H9 (cell line): ENCODE measurements around the gene HUWE1. TPM values are rescaled to one million over a fixed set of nuclear protein-coding genes. Genes with fewer than 3 reads are reported as not detected.

Experiments
- DNase-seq: peaks from one replicate; pipeline ENCODE4 v3.0.0-alpha.2; 2017
- H2AFZ ChIP-seq: one replicate; pipeline ENCODE4 v1.6.1; 2013; ENCODE audit warnings: mild to moderate bottlenecking, low read length, control low read depth, moderate library complexity
- H2AK5ac ChIP-seq: 2 replicates; pipeline ENCODE4 v1.6.1; 2013; ENCODE audit warnings: low read length, control low read depth, mixed read lengths; ENCODE audit not compliant: insufficient read length
- H2BK120ac ChIP-seq: one replicate; pipeline ENCODE4 v1.6.1; 2013; ENCODE audit warnings: low read depth, mild to moderate bottlenecking, low read length, control low read depth, inconsistent platforms; ENCODE audit not compliant: poor library complexity, severe bottlenecking
- H2BK12ac ChIP-seq: 2 replicates; pipeline ENCODE4 v1.6.1; 2013; ENCODE audit warnings: low read length, control low read depth, mixed read lengths, low read depth; ENCODE audit not compliant: insufficient read length
- H2BK15ac ChIP-seq: 2 replicates; pipeline ENCODE4 v1.6.1; 2013; ENCODE audit warnings: low read depth, low read length, control low read depth
- H2BK20ac ChIP-seq: one replicate; pipeline ENCODE4 v1.6.1; 2013; ENCODE audit warnings: low read depth, mild to moderate bottlenecking, low read length, control low read depth, inconsistent platforms; ENCODE audit not compliant: poor library complexity, severe bottlenecking
- H2BK5ac ChIP-seq: 2 replicates; pipeline ENCODE4 v1.6.1; 2013; ENCODE audit warnings: low read length, control low read depth, mixed read lengths; ENCODE audit not compliant: insufficient read length
- H3K14ac ChIP-seq: 2 replicates; pipeline ENCODE4 v1.6.1; 2013; ENCODE audit warnings: low read length, control low read depth; ENCODE audit not compliant: insufficient read depth
- H3K18ac ChIP-seq: 2 replicates; pipeline ENCODE4 v1.6.1; 2013; ENCODE audit warnings: low read depth, mild to moderate bottlenecking, mixed read lengths, low read length, control low read depth; ENCODE audit not compliant: insufficient read length
- H3K23ac ChIP-seq: 2 replicates; pipeline ENCODE4 v1.6.1; 2013; ENCODE audit warnings: low read length, control low read depth, mixed read lengths, low read depth; ENCODE audit not compliant: insufficient read length
- H3K23me2 ChIP-seq: 2 replicates; pipeline ENCODE4 v1.6.1; 2013; ENCODE audit warnings: low read depth, mild to moderate bottlenecking, mixed read lengths, low read length, control low read depth; ENCODE audit not compliant: insufficient read length, poor library complexity, severe bottlenecking
- H3K27ac ChIP-seq: 2 replicates; pipeline ENCODE4 v1.5.1; 2013; ENCODE audit warnings: low read length, control low read depth, mixed read lengths, low read depth; ENCODE audit not compliant: insufficient read length
- H3K27me3 ChIP-seq: 2 replicates; pipeline ENCODE4 v1.6.1; 2013; ENCODE audit warnings: low read length, control low read depth, inconsistent platforms; ENCODE audit not compliant: insufficient read depth
- H3K4ac ChIP-seq: 2 replicates; pipeline ENCODE4 v1.6.1; 2013; ENCODE audit warnings: low read depth, mild to moderate bottlenecking, control low read depth, inconsistent platforms, low read length, moderate library complexity
- H3K4me1 ChIP-seq: 2 replicates; pipeline ENCODE4 v1.6.1; 2013; ENCODE audit warnings: low read length, control low read depth, inconsistent platforms; ENCODE audit not compliant: insufficient read depth
- H3K4me2 ChIP-seq: 2 replicates; pipeline ENCODE4 v1.6.1; 2013; ENCODE audit warnings: low read length, control low read depth, mixed read lengths; ENCODE audit not compliant: insufficient read length, insufficient read depth
- H3K56ac ChIP-seq: 2 replicates; pipeline ENCODE4 v1.6.1; 2013; ENCODE audit warnings: low read depth, mild to moderate bottlenecking, mixed read lengths, low read length, control low read depth; ENCODE audit not compliant: insufficient read length
- H3K79me1 ChIP-seq: 2 replicates; pipeline ENCODE4 v1.6.1; 2013; ENCODE audit warnings: low read depth, mild to moderate bottlenecking, moderate library complexity, low read length, control low read depth, inconsistent platforms; ENCODE audit not compliant: insufficient read depth, poor library complexity, severe bottlenecking
- H3K79me2 ChIP-seq: 2 replicates; pipeline ENCODE4 v1.6.1; 2013; ENCODE audit warnings: low read length, control low read depth, inconsistent platforms; ENCODE audit not compliant: insufficient read depth
- H3K9ac ChIP-seq: 2 replicates; pipeline ENCODE4 v1.6.1; 2013; ENCODE audit warnings: low read length, control low read depth, mixed read lengths; ENCODE audit not compliant: insufficient read length; ENCODE audit errors: extremely low read depth
- H3K9me3 ChIP-seq: one replicate; pipeline ENCODE4 v1.6.1; 2013; ENCODE audit warnings: low read depth, low read length, inconsistent platforms; ENCODE audit not compliant: control insufficient read depth
- H3T11ph ChIP-seq: one replicate; pipeline ENCODE4 v1.6.1; 2013; ENCODE audit warnings: mild to moderate bottlenecking, low read length, control low read depth, inconsistent platforms
- H4K20me1 ChIP-seq: one replicate; pipeline ENCODE4 v1.6.1; 2013; ENCODE audit not compliant: control insufficient read depth, insufficient read length, insufficient read depth
- H4K5ac ChIP-seq: 2 replicates; pipeline ENCODE4 v1.6.1; 2013; ENCODE audit warnings: low read depth, mild to moderate bottlenecking, mixed read lengths, low read length, control low read depth; ENCODE audit not compliant: insufficient read length
- H4K8ac ChIP-seq: replicated peaks from 2 replicates; pipeline ENCODE4 v1.6.1; 2013; ENCODE audit warnings: low read length, control low read depth, mixed read lengths, low read depth; ENCODE audit not compliant: insufficient read length
- H4K91ac ChIP-seq: 2 replicates; pipeline ENCODE4 v1.6.1; 2013; ENCODE audit warnings: low read depth, mild to moderate bottlenecking, moderate library complexity, mixed read lengths, low read length, control low read depth; ENCODE audit not compliant: insufficient read length
- H3K27ac Mint-ChIP-seq, 3 experiments: 2 replicates in 2 of 3; 3 replicates in 1 of 3; pipeline ENCODE4 v1.8.0; 2020 to 2021; ENCODE audit warnings: mixed read lengths in 3 of 3, mild to moderate bottlenecking in 1 of 3, moderate library complexity in 1 of 3
- H3K27me3 Mint-ChIP-seq: 2 replicates; pipeline ENCODE4 v1.8.0; 2021; ENCODE audit warnings: low read depth, mild to moderate bottlenecking, moderate library complexity, mixed read lengths
- H3K36me3 Mint-ChIP-seq, 3 experiments: 2 replicates in 2 of 3; 3 replicates in 1 of 3; pipeline ENCODE4 v1.8.0; 2020 to 2021; ENCODE audit warnings: low read depth in 3 of 3, mixed read lengths in 3 of 3; ENCODE audit not compliant: insufficient read depth in 1 of 3
- H3K4me1 Mint-ChIP-seq, 2 experiments: 2 replicates each; pipeline ENCODE4 v1.8.0; 2020; ENCODE audit warnings: mixed read lengths in 2 of 2
- H3K4me3 Mint-ChIP-seq, 2 experiments: 2 replicates in 1 of 2; 3 replicates in 1 of 2; pipeline ENCODE4 v1.8.0; 2020 to 2021; ENCODE audit warnings: mild to moderate bottlenecking in 2 of 2, mixed read lengths in 2 of 2, moderate library complexity in 1 of 2
- H3K9me3 Mint-ChIP-seq, 2 experiments: 2 replicates in 1 of 2; 3 replicates in 1 of 2; pipeline ENCODE4 v1.8.0; 2020; ENCODE audit warnings: mild to moderate bottlenecking in 2 of 2, mixed read lengths in 2 of 2, moderate library complexity in 1 of 2
- total RNA-seq: library from RNA; stranded (reverse); gene quantifications from 2 replicates; pipeline ENCODE4 v1.2.1, GENCODE V29; 2021
- TF ChIP-seq, protein P1 (sequence below): fragments of 200-600 bp; sonication (generic); conservative IDR thresholded peaks from 3 replicates; pipeline ENCODE4 v1.8.0; 2021; ENCODE audit warnings: antibody characterized with exemption, mild to moderate bottlenecking

HUWE1 gene
- total RNA-seq, 1 experiment from 2014 or later: 230 TPM

DNA sequence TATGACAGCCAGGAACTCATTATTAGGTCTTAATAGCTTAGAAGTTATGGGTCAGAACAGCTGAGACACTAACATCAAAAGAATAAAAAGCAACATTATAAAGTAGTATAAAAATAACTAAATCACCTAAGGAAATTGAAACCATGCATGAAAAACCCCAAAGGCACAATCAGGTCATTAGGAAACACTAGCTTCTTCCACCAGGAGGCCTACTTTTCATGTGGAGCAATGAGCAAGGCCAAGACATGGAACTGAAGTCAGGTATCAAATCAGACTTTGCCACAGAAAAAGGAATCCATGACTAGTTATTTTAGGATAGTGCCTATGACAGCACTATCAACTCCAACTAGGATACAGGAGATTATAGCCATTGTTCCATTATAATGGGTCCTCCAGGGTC, 7.9 kb downstream of the HUWE1 start:
- DNase-seq: no peak
- Histone ChIP-seq H3K23ac (no peak overlapping the region), H3T11ph (no peak overlapping the region), H3K23me2 (no peaks in the 10 kb centered on the region), H2BK120ac (no peak overlapping the region), H3K56ac (no peak overlapping the region), H3K18ac (no peak overlapping the region), H2AK5ac (no peak overlapping the region), H4K8ac (no peak overlapping the region), H3K9ac (no peak overlapping the region), H3K4me2 (no peak overlapping the region), H4K91ac (no peak overlapping the region), H4K20me1 (no peaks in the 10 kb centered on the region), H3K14ac (no peak overlapping the region), H2BK15ac (no peak overlapping the region), H2BK20ac (no peak overlapping the region), H3K4ac (no peak overlapping the region), H3K27ac (no peak overlapping the region), H3K27me3 (no peaks in the 10 kb centered on the region), H3K79me2 (peaks cover 24% of the 10 kb centered on the region; the same call in 1 of the 2 replicates), H3K9me3 (peaks cover 19% of the 10 kb centered on the region), H2AFZ (no peak overlapping the region), H3K79me1 (no peaks in the 10 kb centered on the region), H2BK12ac (no peak overlapping the region), H4K5ac (no peak overlapping the region), H3K4me1 (no peaks in the 10 kb centered on the region), H2BK5ac (no peak overlapping the region)
- Mint-ChIP-seq H3K27ac (no peak overlapping the region), H3K27me3 (0 out of 2 replicates have a peak, but pooled peaks cover 1% of the 10 kb centered on the region), H3K36me3 (peaks cover 46 to 84% (median 64%) of the 10 kb centered on the region in 3 experiments), H3K9me3 (peaks cover 67 to 68% of the 10 kb centered on the region in 2 experiments), H3K4me3 (no peak overlapping the region; a peak in 1 of 5 replicates), H3K4me1 (peaks cover 5 to 11% of the 10 kb centered on the region in 2 experiments; a peak in 3 of 4 replicates)
- TF ChIP-seq, protein P1, sequence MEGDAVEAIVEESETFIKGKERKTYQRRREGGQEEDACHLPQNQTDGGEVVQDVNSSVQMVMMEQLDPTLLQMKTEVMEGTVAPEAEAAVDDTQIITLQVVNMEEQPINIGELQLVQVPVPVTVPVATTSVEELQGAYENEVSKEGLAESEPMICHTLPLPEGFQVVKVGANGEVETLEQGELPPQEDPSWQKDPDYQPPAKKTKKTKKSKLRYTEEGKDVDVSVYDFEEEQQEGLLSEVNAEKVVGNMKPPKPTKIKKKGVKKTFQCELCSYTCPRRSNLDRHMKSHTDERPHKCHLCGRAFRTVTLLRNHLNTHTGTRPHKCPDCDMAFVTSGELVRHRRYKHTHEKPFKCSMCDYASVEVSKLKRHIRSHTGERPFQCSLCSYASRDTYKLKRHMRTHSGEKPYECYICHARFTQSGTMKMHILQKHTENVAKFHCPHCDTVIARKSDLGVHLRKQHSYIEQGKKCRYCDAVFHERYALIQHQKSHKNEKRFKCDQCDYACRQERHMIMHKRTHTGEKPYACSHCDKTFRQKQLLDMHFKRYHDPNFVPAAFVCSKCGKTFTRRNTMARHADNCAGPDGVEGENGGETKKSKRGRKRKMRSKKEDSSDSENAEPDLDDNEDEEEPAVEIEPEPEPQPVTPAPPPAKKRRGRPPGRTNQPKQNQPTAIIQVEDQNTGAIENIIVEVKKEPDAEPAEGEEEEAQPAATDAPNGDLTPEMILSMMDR: peak; percentile 41; the same call in 2 of the 3 replicates
